ENCODE results near the gene NDRG2. TPM values are rescaled to one million over a fixed set of nuclear protein-coding genes. Genes with fewer than 3 reads are reported as not detected.
A peak's percentile ranks its signal among the peaks of the same experiment; 100 is the strongest.

Gene NDRG2
- total RNA-seq, 2 donors from 2014 or later: 335 to 360 TPM

- H3K27me3 ChIP-seq: no peaks in the 10 kb centered on the region
- H3K9me3 ChIP-seq: no peaks in the 10 kb centered on the region
- peaks cover 0 to 43% of the 10 kb centered on the region in 2 donors for H3K4me1 ChIP-seq
- peak; percentile 46 to 83 for TF ChIP-seq CTCF (IDR thresholded peaks at IDR 0.05)
- no peaks in the 10 kb centered on the region for H3K36me3 ChIP-seq
- H3K4me3 ChIP-seq: no peak overlapping the region
- DNase-seq (ENCODE audit: low spot score): no peak
- H3K27ac ChIP-seq: peak overlapping the region; percentile 67 to 80
These were observed 14.9 kb upstream of the NDRG2 start for GRCh38 chr14:21039585-21040369.

GRCh38 chr14:21038441-21039422 is 13.9 kb upstream of the NDRG2 start:
- H3K4me3 ChIP-seq: no peak overlapping the region
- peak overlapping the region; percentile 67 to 80 for H3K27ac ChIP-seq
- no peaks in the 10 kb centered on the region for H3K9me3 ChIP-seq
- H3K27me3 ChIP-seq: no peaks in the 10 kb centered on the region
- peaks cover 0 to 36% of the 10 kb centered on the region in 2 donors for H3K4me1 ChIP-seq
- H3K36me3 ChIP-seq: no peaks in the 10 kb centered on the region
- TF ChIP-seq CTCF (IDR thresholded peaks at IDR 0.05): no peak
- peak; percentile 90 for DNase-seq (ENCODE audit: low spot score)

DNA sequence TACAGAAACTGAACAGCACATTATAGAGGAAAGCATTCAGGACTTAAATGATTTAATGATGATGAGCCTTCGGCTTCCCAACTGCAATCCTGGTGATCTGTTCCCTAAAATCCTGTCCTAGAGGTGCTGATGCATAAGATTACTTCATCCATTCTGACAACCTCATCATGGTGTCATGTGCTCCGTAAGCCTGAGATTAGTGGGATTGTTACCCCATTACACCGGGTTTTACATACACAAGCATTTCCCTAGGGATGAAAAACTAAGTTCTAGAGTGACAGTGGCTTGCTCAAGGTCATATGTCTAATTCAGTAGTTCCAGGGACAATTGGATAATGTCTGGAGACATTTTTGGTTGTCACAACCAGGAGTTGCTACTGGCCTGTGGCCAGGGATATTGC is 12.3 kb upstream of the NDRG2 start:
- no peak overlapping the region for H3K4me3 ChIP-seq
- TF ChIP-seq CTCF (IDR thresholded peaks at IDR 0.05): no peak
- no peaks in the 10 kb centered on the region for H3K36me3 ChIP-seq
- H3K4me1 ChIP-seq: peaks cover 0 to 23% of the 10 kb centered on the region in 2 donors
- no peaks in the 10 kb centered on the region for H3K27me3 ChIP-seq
- peak overlapping the region in 1 of 2 donors; percentile 23 for H3K27ac ChIP-seq
- no peak for DNase-seq (ENCODE audit: low spot score)
- no peaks in the 10 kb centered on the region for H3K9me3 ChIP-seq

GRCh38 chr14:21036751-21037150 is 11.9 kb upstream of the NDRG2 start:
- DNase-seq (ENCODE audit: low spot score): no peak
- no peak for TF ChIP-seq CTCF (IDR thresholded peaks at IDR 0.05)
- H3K27me3 ChIP-seq: no peaks in the 10 kb centered on the region
- no peaks in the 10 kb centered on the region for H3K36me3 ChIP-seq
- H3K27ac ChIP-seq: peak overlapping the region in 1 of 2 donors; percentile 23
- H3K4me1 ChIP-seq: peaks cover 0 to 23% of the 10 kb centered on the region in 2 donors
- H3K4me3 ChIP-seq: no peak overlapping the region
- no peaks in the 10 kb centered on the region for H3K9me3 ChIP-seq

- no peak for TF ChIP-seq CTCF (IDR thresholded peaks at IDR 0.05)
- Histone ChIP-seq H3K4me3 (no peak within 1 kb of the TSS), H3K4me1 (peaks cover 0 to 17% of the 10 kb centered on the region in 2 donors)
These were observed 9.8 kb upstream of the NDRG2 start, which contains the start of gene RNASE13 for GRCh38 chr14:21034707-21035106. Gene RNASE13 (minus strand): TSS chr14:21034807. CDS start chr14:21034288, 519 bp downstream.

More at GRCh38 chr14:21034707-21035106, 9.8 kb upstream of the NDRG2 start, which contains the start of gene RNASE13:
- Histone ChIP-seq H3K27ac (no peak within 1 kb of the TSS), H3K36me3 (no peaks in the 10 kb centered on the region), H3K27me3 (no peaks in the 10 kb centered on the region), H3K9me3 (no peaks in the 10 kb centered on the region)
- no peak for DNase-seq (ENCODE audit: low spot score)

All from right atrium auricular region (tissue), 2 donors.